Liver (tissue), 9 donors: ENCODE results near the gene AXIN2. TPM values are rescaled to one million over a fixed set of nuclear protein-coding genes. Genes with fewer than 3 reads are reported as not detected.

ENCODE experiments used
- DNase-seq: peaks from one replicate; pipeline ENCODE4 v3.0.0-alpha.2; 2017; ENCODE audit warnings: low spot score
- H3K27ac ChIP-seq, 2 donors: one replicate each; pipeline ENCODE4 v1.7.0; 2013; ENCODE audit warnings: inconsistent platforms in 2 of 2, low read length in 2 of 2, control low read depth in 1 of 2, low read depth in 1 of 2, mild to moderate bottlenecking in 1 of 2
- H3K27me3 ChIP-seq, 4 donors: one replicate each; pipeline versions ENCODE4 v1.6.1 to v1.7.0; 2013; ENCODE audit warnings: low read length in 3 of 4, inconsistent platforms in 1 of 4, mild to moderate bottlenecking in 1 of 4, moderate library complexity in 1 of 4; ENCODE audit not compliant: control insufficient read depth in 4 of 4, insufficient read depth in 4 of 4
- H3K36me3 ChIP-seq, 4 donors: one replicate each; pipeline versions ENCODE4 v1.6.1 to v1.7.0; 2013; ENCODE audit warnings: low read length in 3 of 4, mild to moderate bottlenecking in 3 of 4, low read depth in 1 of 4, moderate library complexity in 1 of 4; ENCODE audit not compliant: control insufficient read depth in 4 of 4, insufficient read depth in 3 of 4
- H3K4me1 ChIP-seq, 4 donors: one replicate each; pipeline versions ENCODE4 v1.6.1 to v1.7.0; 2013; ENCODE audit warnings: low read length in 3 of 4, mild to moderate bottlenecking in 3 of 4, moderate library complexity in 1 of 4; ENCODE audit not compliant: control insufficient read depth in 4 of 4, insufficient read depth in 4 of 4
- H3K4me3 ChIP-seq, 3 donors: one replicate each; pipeline versions ENCODE4 v1.6.1 to v1.7.0; 2013; ENCODE audit warnings: low read length in 3 of 3, control low read depth in 1 of 3, low read depth in 1 of 3, mild to moderate bottlenecking in 1 of 3
- H3K9ac ChIP-seq, 2 donors: one replicate each; pipeline ENCODE4 v1.7.0; 2013; ENCODE audit warnings: low read length in 2 of 2, mild to moderate bottlenecking in 2 of 2, moderate library complexity in 2 of 2, control low read depth in 1 of 2, low read depth in 1 of 2
- H3K9me3 ChIP-seq, 4 donors: one replicate each; pipeline versions ENCODE4 v1.6.1 to v1.7.0; 2013; ENCODE audit warnings: low read length in 3 of 4; ENCODE audit not compliant: control insufficient read depth in 4 of 4
- CTCF ChIP-seq: fragments of 150-350 bp; IDR thresholded peaks from 2 replicates; pipeline ENCODE4 v1.5.1; 2017; ENCODE audit warnings: improper control_type of control experiment, low read depth, low read length; ENCODE audit not compliant: missing input control
- EGR1 ChIP-seq, 2 donors: IDR thresholded peaks; 2 replicates each; pipeline ENCODE4 v1.6.1; 2016 to 2018; ENCODE audit warnings: antibody characterized with exemption in 2 of 2, low read depth in 2 of 2
- FOXA1 ChIP-seq: IDR thresholded peaks from 2 replicates; pipeline ENCODE4 v1.6.1; 2016; ENCODE audit warnings: antibody characterized with exemption
- FOXA2 ChIP-seq: IDR thresholded peaks from 2 replicates; pipeline ENCODE4 v1.6.1; 2016; ENCODE audit warnings: antibody characterized with exemption
- HNF4G ChIP-seq: IDR thresholded peaks from 2 replicates; pipeline ENCODE4 v1.6.1; 2016; ENCODE audit warnings: antibody characterized with exemption
- MAX ChIP-seq: IDR thresholded peaks from 2 replicates; pipeline ENCODE4 v1.6.1; 2016; ENCODE audit warnings: antibody characterized with exemption
- RAD21 ChIP-seq, 2 donors: IDR thresholded peaks; 2 replicates each; pipeline ENCODE4 v1.6.1; 2016; ENCODE audit warnings: antibody characterized with exemption in 2 of 2, mild to moderate bottlenecking in 2 of 2
- RXRA ChIP-seq, 2 donors: IDR thresholded peaks; 2 replicates each; pipeline ENCODE4 v1.6.1; 2017 to 2018; ENCODE audit warnings: antibody characterized with exemption in 2 of 2, mild to moderate bottlenecking in 1 of 2
- SP1 ChIP-seq: IDR thresholded peaks from 2 replicates; pipeline ENCODE4 v1.6.1; 2018; ENCODE audit warnings: antibody characterized with exemption, mild to moderate bottlenecking
- TAF1 ChIP-seq: conservative IDR thresholded peaks from 2 replicates; pipeline ENCODE4 v1.6.1; 2016; ENCODE audit warnings: antibody characterized with exemption, mild to moderate bottlenecking
- YY1 ChIP-seq: IDR thresholded peaks from 2 replicates; pipeline ENCODE4 v1.6.1; 2016; ENCODE audit warnings: antibody characterized with exemption, mild to moderate bottlenecking
- WGBS: extraction: QIAGEN DNeasy Blood & Tissue Kit; methylation state at CpG from one replicate; pipeline ENCODE4 v1.1.7; 2013; 5-methylcytosine and 5-hydroxymethylcytosine counted together
- polyA plus RNA-seq, 2 donors: library from polyadenylated mRNA; stranded (reverse) in 1 of 2; unstranded in 1 of 2; fragments of 200-250 nt in 1 of 2; fragments of >200 nt in 1 of 2; fragmentation: Nextera tagmentation in 1 of 2; extraction: Ambion mirVana in 1 of 2; gene quantifications; one replicate each; pipeline versions ENCODE4 v1.2.1 to v1.2.3, GENCODE V29; 2013 to 2015
- total RNA-seq, 2 donors: library from RNA; depleted of rRNA; stranded (reverse); fragments of >200 nt; gene quantifications; one replicate each; pipeline ENCODE4 v1.2.3, GENCODE V29; 2014
- TF ChIP-seq, protein P1 (sequence below): IDR thresholded peaks from 2 replicates; pipeline ENCODE4 v1.6.1; 2016; ENCODE audit warnings: antibody characterized with exemption
- TF ChIP-seq, protein P2 (sequence below): IDR thresholded peaks from 2 replicates; pipeline ENCODE4 v1.6.1; 2016; ENCODE audit warnings: antibody characterized with exemption, mild to moderate bottlenecking
- donor health status: healthy.
- donor health status: healthy.
- donor health status: healthy.
- donor health status: healthy.
- donor health status: healthy.

The AXIN2 gene
- total and polyA plus RNA-seq, 4 donors: 0.33 to 3.5 (median 1.5) TPM

DNA sequence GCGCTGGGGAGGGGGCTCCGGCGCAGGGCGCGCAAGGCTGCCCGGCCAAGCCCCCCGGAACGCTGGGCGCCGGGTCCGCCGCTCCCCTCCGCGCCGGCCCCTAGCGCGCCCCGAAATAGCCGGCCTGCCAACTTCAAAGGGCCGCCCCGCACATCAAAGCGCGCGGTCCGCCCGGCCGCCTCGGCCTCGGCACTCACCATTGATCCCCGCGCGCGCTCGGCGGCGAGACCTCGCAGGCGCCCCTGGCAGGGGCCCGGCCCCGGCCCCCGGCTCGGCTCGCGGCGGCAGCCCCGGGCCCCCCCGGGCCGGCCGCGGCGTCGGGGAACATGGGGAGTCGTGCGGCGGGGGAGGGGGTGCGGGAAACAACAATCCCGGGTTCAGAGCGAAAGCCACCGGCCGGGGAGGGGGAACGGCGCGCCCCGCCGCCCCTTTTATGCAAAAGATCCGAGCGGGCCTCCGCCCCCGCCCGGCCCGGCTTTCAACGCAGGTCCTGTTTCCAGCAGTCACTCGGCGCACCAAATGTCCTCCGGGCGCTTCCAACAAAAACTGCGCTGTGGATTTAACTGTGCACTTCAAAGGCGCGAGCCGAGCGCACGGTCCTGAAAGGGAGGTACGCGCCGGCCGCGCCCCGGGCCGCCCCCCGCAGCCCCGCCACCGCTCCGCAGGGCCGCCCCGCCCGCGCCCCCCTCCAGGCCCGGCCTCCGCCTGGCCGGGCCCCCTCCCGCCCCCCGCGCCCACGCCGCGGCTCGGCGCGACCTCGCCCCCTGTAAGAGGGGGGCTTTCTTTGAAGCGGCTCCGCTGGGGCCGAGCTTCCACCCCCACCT is 608 bp downstream of the AXIN2 start:
- peak; percentile 53 for DNase-seq
- TF ChIP-seq YY1 (peak; percentile 29), MAX (no peak), EGR1 (IDR thresholded peaks at IDR 0.05; ENCODE audit: low read depth in 2 of 2) (peak; percentile 63 to 80), FOXA1 (no peak), RAD21 (IDR thresholded peaks at IDR 0.05) (no peak), CTCF (no peak), HNF4G (no peak)
- TF ChIP-seq, protein P1, sequence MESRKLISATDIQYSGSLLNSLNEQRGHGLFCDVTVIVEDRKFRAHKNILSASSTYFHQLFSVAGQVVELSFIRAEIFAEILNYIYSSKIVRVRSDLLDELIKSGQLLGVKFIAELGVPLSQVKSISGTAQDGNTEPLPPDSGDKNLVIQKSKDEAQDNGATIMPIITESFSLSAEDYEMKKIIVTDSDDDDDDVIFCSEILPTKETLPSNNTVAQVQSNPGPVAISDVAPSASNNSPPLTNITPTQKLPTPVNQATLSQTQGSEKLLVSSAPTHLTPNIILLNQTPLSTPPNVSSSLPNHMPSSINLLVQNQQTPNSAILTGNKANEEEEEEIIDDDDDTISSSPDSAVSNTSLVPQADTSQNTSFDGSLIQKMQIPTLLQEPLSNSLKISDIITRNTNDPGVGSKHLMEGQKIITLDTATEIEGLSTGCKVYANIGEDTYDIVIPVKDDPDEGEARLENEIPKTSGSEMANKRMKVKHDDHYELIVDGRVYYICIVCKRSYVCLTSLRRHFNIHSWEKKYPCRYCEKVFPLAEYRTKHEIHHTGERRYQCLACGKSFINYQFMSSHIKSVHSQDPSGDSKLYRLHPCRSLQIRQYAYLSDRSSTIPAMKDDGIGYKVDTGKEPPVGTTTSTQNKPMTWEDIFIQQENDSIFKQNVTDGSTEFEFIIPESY: no peak
- Histone ChIP-seq H3K4me3 (peak overlapping the region; percentile 37 to 91 (median 71)), H3K27ac (peak overlapping the region; percentile 71 to 85), H3K4me1 (peaks cover 0 to 24% (median 20%) of the 10 kb centered on the region in 4 donors), H3K27me3 (no peaks in the 10 kb centered on the region), H3K9me3 (no peaks in the 10 kb centered on the region), H3K9ac (peak overlapping the region in 1 of 2 donors; percentile 63), H3K36me3 (no peaks in the 10 kb centered on the region)
- under 1% methylated on average over 113 of the region's 113 CpGs for WGBS

DNA sequence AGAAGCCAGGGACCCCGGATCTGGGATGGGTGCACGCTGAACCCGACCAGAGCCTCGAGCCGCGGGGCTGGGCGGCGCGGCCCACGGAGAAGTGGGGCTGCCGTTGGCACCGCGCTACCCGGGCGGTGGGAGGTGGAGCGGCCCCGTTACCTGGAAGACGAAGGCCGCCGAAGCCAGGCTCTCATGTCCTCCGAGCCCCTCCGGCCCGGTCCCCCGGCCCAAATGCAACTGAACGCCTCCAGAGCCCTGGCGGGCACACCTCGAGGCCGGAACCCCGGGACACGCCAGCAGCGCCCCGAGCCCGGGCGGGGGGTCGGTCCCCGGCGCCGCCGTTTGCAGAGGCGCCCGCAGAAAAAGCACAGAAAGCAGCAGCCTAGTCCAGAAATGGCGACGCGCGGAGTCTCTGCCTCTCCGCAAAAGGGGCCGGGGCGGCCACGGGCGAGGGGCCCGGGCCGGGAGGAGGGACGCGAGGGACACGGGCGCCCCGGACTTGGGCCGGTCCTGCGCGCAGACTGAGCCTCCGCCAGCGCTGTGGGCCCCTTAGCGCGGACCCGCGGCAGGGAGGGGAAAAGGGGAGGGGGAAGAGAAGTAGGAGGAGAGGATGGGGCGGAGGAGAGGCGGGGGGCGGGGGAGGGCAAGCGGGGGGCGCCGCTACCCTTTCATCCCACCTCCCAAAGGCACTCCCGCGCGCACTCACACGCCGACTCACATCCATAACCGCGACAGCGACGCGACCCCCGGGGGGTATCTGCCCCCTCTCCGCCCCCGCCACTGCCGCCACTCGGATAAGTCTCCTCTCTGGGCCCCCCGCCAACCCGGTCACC is 1.4 kb downstream of the AXIN2 start:
- H3K27ac ChIP-seq: peak overlapping the region in 1 of 2 donors; percentile 85
- no peaks in the 10 kb centered on the region for H3K9me3 ChIP-seq
- peak overlapping the region; percentile 37 to 91 (median 71) for H3K4me3 ChIP-seq
- H3K36me3 ChIP-seq: no peaks in the 10 kb centered on the region
- DNase-seq: no peak
- H3K27me3 ChIP-seq: no peaks in the 10 kb centered on the region
- H3K9ac ChIP-seq: no peak overlapping the region
- H3K4me1 ChIP-seq: peaks cover 0 to 24% (median 21%) of the 10 kb centered on the region in 4 donors
- under 1% methylated on average over 89 of the region's 89 CpGs for WGBS
- TF ChIP-seq HNF4G (no peak), SP1 (no peak), FOXA2 (no peak), CTCF (no peak), RXRA (IDR thresholded peaks at IDR 0.05) (no peak), MAX (no peak), TAF1 (no peak)
- TF ChIP-seq, protein P1: no peak
- TF ChIP-seq, protein P2, sequence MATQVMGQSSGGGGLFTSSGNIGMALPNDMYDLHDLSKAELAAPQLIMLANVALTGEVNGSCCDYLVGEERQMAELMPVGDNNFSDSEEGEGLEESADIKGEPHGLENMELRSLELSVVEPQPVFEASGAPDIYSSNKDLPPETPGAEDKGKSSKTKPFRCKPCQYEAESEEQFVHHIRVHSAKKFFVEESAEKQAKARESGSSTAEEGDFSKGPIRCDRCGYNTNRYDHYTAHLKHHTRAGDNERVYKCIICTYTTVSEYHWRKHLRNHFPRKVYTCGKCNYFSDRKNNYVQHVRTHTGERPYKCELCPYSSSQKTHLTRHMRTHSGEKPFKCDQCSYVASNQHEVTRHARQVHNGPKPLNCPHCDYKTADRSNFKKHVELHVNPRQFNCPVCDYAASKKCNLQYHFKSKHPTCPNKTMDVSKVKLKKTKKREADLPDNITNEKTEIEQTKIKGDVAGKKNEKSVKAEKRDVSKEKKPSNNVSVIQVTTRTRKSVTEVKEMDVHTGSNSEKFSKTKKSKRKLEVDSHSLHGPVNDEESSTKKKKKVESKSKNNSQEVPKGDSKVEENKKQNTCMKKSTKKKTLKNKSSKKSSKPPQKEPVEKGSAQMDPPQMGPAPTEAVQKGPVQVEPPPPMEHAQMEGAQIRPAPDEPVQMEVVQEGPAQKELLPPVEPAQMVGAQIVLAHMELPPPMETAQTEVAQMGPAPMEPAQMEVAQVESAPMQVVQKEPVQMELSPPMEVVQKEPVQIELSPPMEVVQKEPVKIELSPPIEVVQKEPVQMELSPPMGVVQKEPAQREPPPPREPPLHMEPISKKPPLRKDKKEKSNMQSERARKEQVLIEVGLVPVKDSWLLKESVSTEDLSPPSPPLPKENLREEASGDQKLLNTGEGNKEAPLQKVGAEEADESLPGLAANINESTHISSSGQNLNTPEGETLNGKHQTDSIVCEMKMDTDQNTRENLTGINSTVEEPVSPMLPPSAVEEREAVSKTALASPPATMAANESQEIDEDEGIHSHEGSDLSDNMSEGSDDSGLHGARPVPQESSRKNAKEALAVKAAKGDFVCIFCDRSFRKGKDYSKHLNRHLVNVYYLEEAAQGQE: no peak
